ENCODE data around the gene ALAS1. TPM values are rescaled to one million over a fixed set of nuclear protein-coding genes. Genes with fewer than 3 reads are reported as not detected.

ALAS1 gene
- polyA plus RNA-seq, 1 donor from 2014 or later, result 24.8 TPM

DNA sequence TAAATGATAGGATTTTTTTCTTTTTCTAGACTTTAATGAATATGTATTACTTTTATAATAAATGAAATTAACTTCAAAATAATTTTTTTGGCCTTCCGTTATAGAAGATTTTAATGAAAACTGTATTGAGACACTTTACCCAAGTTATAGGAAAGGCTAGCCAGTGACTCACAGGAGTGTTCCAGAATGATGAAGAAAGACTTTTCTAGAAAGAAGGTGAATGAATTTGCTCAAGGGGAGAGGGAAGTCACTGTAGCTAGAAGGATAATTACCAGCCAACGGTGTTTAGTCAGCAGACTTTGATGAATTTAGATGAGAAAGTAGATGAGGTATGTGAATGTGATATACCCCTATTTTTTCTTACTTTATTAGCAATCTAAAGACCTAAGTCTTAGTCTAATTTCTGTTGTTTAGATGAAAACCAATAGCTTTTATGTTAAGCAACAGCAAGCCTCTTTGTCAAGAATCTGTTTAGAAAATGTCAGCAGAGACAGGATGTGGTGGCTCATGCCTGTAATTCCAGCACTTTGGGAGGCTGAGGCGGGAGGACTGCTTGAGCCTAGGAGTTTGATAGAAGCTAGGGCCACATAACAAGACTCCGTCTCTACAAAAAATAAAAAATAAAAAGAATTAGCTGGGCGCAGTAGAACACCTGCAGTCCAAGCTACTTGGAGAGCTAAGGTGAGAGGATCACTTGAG lies 3.2 kb downstream of the ALAS1 start:
- Mint-ChIP-seq H3K27ac (peak overlapping the region in 1 of 3 donors; percentile 50), H3K4me3 (peak overlapping the region in 1 of 4 donors; percentile 18), H3K4me1 (peaks cover 14 to 30% (median 22%) of the 10 kb centered on the region in 3 donors), H3K9me3 (no peaks in the 10 kb centered on the region), H3K36me3 (peaks cover 3% of the 10 kb centered on the region), H3K27me3 (no peaks in the 10 kb centered on the region)

DNA sequence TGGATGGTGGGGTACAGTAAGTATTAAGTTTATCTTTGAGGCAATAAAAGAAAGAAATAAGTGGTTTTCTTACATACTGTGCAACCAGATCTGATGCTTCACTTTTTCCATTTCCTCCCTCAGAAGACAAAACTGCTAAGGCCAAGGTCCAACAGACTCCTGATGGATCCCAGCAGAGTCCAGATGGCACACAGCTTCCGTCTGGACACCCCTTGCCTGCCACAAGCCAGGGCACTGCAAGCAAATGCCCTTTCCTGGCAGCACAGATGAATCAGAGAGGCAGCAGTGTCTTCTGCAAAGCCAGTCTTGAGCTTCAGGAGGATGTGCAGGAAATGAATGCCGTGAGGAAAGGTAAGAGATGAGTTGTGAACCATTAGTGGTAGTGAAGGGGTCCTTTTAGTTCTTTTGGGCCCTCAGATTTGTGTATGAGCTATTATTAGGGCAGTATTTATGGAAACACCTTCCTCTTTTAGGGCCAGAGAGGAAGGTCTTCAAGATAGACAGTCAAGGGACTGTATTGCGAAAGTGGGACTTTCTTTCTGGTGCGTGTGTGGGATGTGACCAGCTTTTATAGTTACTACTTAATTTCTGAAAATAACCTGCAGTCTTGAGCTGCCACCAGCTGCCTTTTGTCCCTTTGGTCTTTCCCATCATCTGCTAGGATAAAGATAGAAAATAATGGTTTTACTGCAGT lies 4.6 kb downstream of the ALAS1 start:
- H3K9me3 Mint-ChIP-seq, result no peaks in the 10 kb centered on the region
- H3K27me3 Mint-ChIP-seq, result no peaks in the 10 kb centered on the region
- peak overlapping the region in 2 of 3 donors; percentile 63 to 78 for H3K27ac Mint-ChIP-seq
- peaks cover 15 to 25% (median 18%) of the 10 kb centered on the region in 3 donors for H3K4me1 Mint-ChIP-seq
- H3K4me3 Mint-ChIP-seq, result peak overlapping the region in 2 of 4 donors; percentile 1 to 58
- H3K36me3 Mint-ChIP-seq, result peaks cover 3% of the 10 kb centered on the region

GRCh38 chr3:52203701-52204100 lies 5.7 kb downstream of the ALAS1 start:
- H3K4me1 Mint-ChIP-seq, result peaks cover 13 to 21% (median 14%) of the 10 kb centered on the region in 3 donors
- H3K27me3 Mint-ChIP-seq, result no peaks in the 10 kb centered on the region
- H3K27ac Mint-ChIP-seq, result peak overlapping the region in 1 of 3 donors; percentile 2
- peaks cover 5% of the 10 kb centered on the region for H3K36me3 Mint-ChIP-seq
- no peaks in the 10 kb centered on the region for H3K9me3 Mint-ChIP-seq
- H3K4me3 Mint-ChIP-seq, result no peak overlapping the region

- H3K4me1 Mint-ChIP-seq, result peaks cover 6 to 14% (median 13%) of the 10 kb centered on the region in 3 donors
- H3K4me3 Mint-ChIP-seq, result no peak overlapping the region
- peaks cover 5% of the 10 kb centered on the region for H3K36me3 Mint-ChIP-seq
- no peaks in the 10 kb centered on the region for H3K9me3 Mint-ChIP-seq
- no peaks in the 10 kb centered on the region for H3K27me3 Mint-ChIP-seq
- H3K27ac Mint-ChIP-seq, result peak overlapping the region in 2 of 3 donors; percentile 28 to 61
Observed at GRCh38 chr3:52204337-52205073, 6.5 kb downstream of the ALAS1 start.

GRCh38 chr3:52205727-52206372 lies 7.9 kb downstream of the ALAS1 start:
- H3K4me3 Mint-ChIP-seq, result no peak overlapping the region
- H3K4me1 Mint-ChIP-seq, result peaks cover 4 to 11% (median 9%) of the 10 kb centered on the region in 3 donors
- H3K27me3 Mint-ChIP-seq, result no peaks in the 10 kb centered on the region
- H3K36me3 Mint-ChIP-seq, result peaks cover 3% of the 10 kb centered on the region
- H3K27ac Mint-ChIP-seq, result no peak overlapping the region
- no peaks in the 10 kb centered on the region for H3K9me3 Mint-ChIP-seq

GRCh38 chr3:52208556-52208955 lies 10.6 kb downstream of the ALAS1 start:
- H3K4me3 Mint-ChIP-seq, result no peak overlapping the region
- H3K36me3 Mint-ChIP-seq, result peaks cover 2% of the 10 kb centered on the region
- H3K27ac Mint-ChIP-seq, result no peak overlapping the region

GRCh38 chr3:52210037-52210436 lies 12.1 kb downstream of the ALAS1 start:
- Mint-ChIP-seq H3K36me3 (peaks cover 2% of the 10 kb centered on the region), H3K9me3 (no peaks in the 10 kb centered on the region), H3K27me3 (no peaks in the 10 kb centered on the region), H3K4me1 (peaks cover 0 to 4% (median 0%) of the 10 kb centered on the region in 3 donors), H3K27ac (peak overlapping the region in 1 of 3 donors; percentile 13), H3K4me3 (no peak overlapping the region)

More at GRCh38 chr3:52208556-52208955, 10.6 kb downstream of the ALAS1 start:
- no peaks in the 10 kb centered on the region for H3K27me3 Mint-ChIP-seq
- no peaks in the 10 kb centered on the region for H3K9me3 Mint-ChIP-seq
- H3K4me1 Mint-ChIP-seq, result peaks cover 0 to 4% (median 0%) of the 10 kb centered on the region in 3 donors

DNA sequence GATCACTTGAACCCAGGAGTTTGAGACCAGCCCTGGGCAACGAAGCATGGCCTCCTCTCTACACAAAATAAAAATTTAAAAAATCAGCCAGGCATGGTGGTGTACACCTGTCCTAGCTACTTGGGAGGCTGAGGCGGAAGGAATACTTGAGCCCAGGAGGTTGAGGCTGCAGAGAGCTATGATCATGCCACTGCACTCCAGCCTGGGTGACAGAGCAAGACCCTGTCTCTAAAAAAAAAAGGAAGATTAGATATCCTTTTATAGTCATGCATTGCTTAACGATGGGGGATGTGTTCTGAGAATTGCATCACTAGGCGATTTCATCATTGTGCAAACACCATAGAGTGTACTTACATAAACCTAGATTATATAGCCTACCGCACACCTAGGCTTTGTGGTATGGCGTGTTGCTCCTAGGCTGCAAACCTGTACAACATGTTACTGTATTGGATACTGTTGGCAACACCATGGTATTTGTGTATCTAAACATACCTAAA lies 12.6 kb downstream of the ALAS1 start:
- peaks cover 2% of the 10 kb centered on the region for H3K36me3 Mint-ChIP-seq
- no peaks in the 10 kb centered on the region for H3K27me3 Mint-ChIP-seq
- H3K9me3 Mint-ChIP-seq, result no peaks in the 10 kb centered on the region
- no peak overlapping the region for H3K4me3 Mint-ChIP-seq
- no peak overlapping the region for H3K27ac Mint-ChIP-seq
- H3K4me1 Mint-ChIP-seq, result peaks cover 0 to 6% (median 2%) of the 10 kb centered on the region in 3 donors

DNA sequence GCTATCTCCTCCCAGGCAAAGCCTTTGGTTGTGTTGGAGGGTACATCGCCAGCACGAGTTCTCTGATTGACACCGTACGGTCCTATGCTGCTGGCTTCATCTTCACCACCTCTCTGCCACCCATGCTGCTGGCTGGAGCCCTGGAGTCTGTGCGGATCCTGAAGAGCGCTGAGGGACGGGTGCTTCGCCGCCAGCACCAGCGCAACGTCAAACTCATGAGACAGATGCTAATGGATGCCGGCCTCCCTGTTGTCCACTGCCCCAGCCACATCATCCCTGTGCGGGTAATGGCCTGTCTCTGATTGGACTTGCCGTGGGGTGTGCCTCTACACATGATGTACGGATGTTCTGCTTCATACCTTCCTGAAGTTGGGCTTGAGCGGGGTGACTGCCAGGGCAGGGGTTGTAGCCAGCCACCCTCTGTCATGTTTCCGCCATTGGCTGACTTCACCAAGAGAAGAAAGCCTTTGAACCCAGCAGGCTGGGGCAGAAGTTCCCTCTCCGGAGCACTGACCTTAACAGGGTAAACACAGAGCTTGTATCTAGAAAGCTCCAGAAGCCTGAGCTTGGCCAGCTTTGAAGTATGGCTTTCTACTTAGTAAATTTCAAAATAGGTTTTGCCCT lies 13.4 kb downstream of the ALAS1 start:
- Mint-ChIP-seq H3K4me3 (no peak overlapping the region), H3K27me3 (no peaks in the 10 kb centered on the region), H3K27ac (no peak overlapping the region), H3K36me3 (peaks cover 2% of the 10 kb centered on the region), H3K4me1 (peaks cover 0 to 9% (median 2%) of the 10 kb centered on the region in 3 donors), H3K9me3 (no peaks in the 10 kb centered on the region)

GRCh38 chr3:52213005-52213404 lies 15.0 kb downstream of the ALAS1 start:
- Mint-ChIP-seq H3K4me1 (peaks cover 12 to 20% (median 15%) of the 10 kb centered on the region in 3 donors), H3K36me3 (no peaks in the 10 kb centered on the region), H3K9me3 (no peaks in the 10 kb centered on the region), H3K4me3 (peak overlapping the region in 1 of 4 donors; percentile 54), H3K27ac (no peak overlapping the region), H3K27me3 (no peaks in the 10 kb centered on the region)

GRCh38 chr3:52213901-52214300 lies 15.9 kb downstream of the ALAS1 start:
- Mint-ChIP-seq H3K4me1 (peaks cover 17 to 24% (median 23%) of the 10 kb centered on the region in 3 donors), H3K36me3 (no peaks in the 10 kb centered on the region), H3K9me3 (no peaks in the 10 kb centered on the region), H3K4me3 (no peak overlapping the region), H3K27ac (peak overlapping the region in 2 of 3 donors; percentile 20 to 86), H3K27me3 (no peaks in the 10 kb centered on the region)

DNA sequence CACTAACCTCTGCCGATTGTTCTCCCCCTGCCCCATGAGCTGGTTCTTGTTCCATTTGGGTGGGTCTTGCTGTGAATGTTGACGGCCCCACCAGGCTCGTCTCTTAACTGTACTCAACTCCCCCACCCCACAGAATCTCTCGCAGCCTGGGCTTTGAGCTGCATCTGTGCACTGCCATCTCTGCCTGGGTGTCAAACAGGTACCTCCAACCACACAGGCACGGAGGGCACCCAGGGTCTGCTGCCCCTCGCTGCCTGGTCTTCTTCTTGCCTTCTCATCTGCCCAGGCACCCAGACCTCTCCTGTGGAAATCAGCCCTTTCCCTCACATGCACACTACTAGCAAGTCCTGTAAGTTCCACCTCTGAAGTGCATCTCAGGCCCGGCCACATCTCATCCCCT lies 17.4 kb downstream of the ALAS1 start:
- peaks cover 22 to 30% (median 26%) of the 10 kb centered on the region in 3 donors for H3K4me1 Mint-ChIP-seq
- no peaks in the 10 kb centered on the region for H3K36me3 Mint-ChIP-seq
- no peak overlapping the region for H3K27ac Mint-ChIP-seq
- H3K4me3 Mint-ChIP-seq, result no peak overlapping the region
- no peaks in the 10 kb centered on the region for H3K9me3 Mint-ChIP-seq
- no peaks in the 10 kb centered on the region for H3K27me3 Mint-ChIP-seq

GRCh38 chr3:52216585-52217408 lies 18.8 kb downstream of the ALAS1 start:
- no peaks in the 10 kb centered on the region for H3K36me3 Mint-ChIP-seq
- peak overlapping the region in 2 of 3 donors; percentile 12 to 86 for H3K27ac Mint-ChIP-seq
- no peaks in the 10 kb centered on the region for H3K27me3 Mint-ChIP-seq
- peak overlapping the region in 1 of 4 donors; percentile 84 for H3K4me3 Mint-ChIP-seq
- H3K9me3 Mint-ChIP-seq, result no peaks in the 10 kb centered on the region
- H3K4me1 Mint-ChIP-seq, result peaks cover 26 to 36% (median 28%) of the 10 kb centered on the region in 3 donors
